HG03442 (cell line): ENCODE data around the gene RNF187.

Source experiments
- ATAC-seq: cut with Tn5 transposase; IDR thresholded peaks from one replicate; pipeline ENCODE4 v1.9.1; 2021; ENCODE audit warnings: mild to moderate bottlenecking, moderate library complexity; ENCODE audit not compliant: unreplicated experiment

The RNF187 gene

GRCh38 chr1:228487336-228488124 is at the start of gene RNF187:
Gene RNF187, plus strand, starts transcription at chr1:228487382.
- peak; percentile 62 for ATAC-seq

- no peak for ATAC-seq
Observed at GRCh38 chr1:228437424-228437962, 49.7 kb upstream of the RNF187 start.

GRCh38 chr1:228438266-228438665 is 48.9 kb upstream of the RNF187 start:
- no peak for ATAC-seq

GRCh38 chr1:228440761-228441500 is 46.3 kb upstream of the RNF187 start:
- no peak for ATAC-seq

- ATAC-seq: no peak
Observed at GRCh38 chr1:228443395-228443794, 43.8 kb upstream of the RNF187 start.

GRCh38 chr1:228445490-228445842 is 41.7 kb upstream of the RNF187 start:
- no peak for ATAC-seq

GRCh38 chr1:228445843-228446650 is 41.1 kb upstream of the RNF187 start:
- peak; percentile 72 for ATAC-seq

- no peak for ATAC-seq
Observed at GRCh38 chr1:228446852-228447251, 40.3 kb upstream of the RNF187 start.

- ATAC-seq: no peak
Observed at GRCh38 chr1:228448372-228448771, 38.8 kb upstream of the RNF187 start.

GRCh38 chr1:228450200-228450599 is 37.0 kb upstream of the RNF187 start:
- no peak for ATAC-seq

- ATAC-seq: no peak
Observed at GRCh38 chr1:228452194-228453021, 34.8 kb upstream of the RNF187 start.

GRCh38 chr1:228453022-228453560 is 34.1 kb upstream of the RNF187 start:
- ATAC-seq: no peak

GRCh38 chr1:228453614-228454013 is 33.6 kb upstream of the RNF187 start:
- no peak for ATAC-seq

- ATAC-seq: no peak
Observed at GRCh38 chr1:228454238-228454637, 32.9 kb upstream of the RNF187 start.

- no peak for ATAC-seq
Observed at GRCh38 chr1:228455715-228456114, 31.5 kb upstream of the RNF187 start.

- no peak for ATAC-seq
Observed at GRCh38 chr1:228456252-228457016, 30.7 kb upstream of the RNF187 start.

GRCh38 chr1:228457017-228457395 is 30.2 kb upstream of the RNF187 start:
- peak; percentile 1 for ATAC-seq

- ATAC-seq: peak; percentile 87
Observed at GRCh38 chr1:228457396-228458176, 29.6 kb upstream of the RNF187 start.
